K562 (cell line): Measurements from ENCODE around the gene MED15. TPM values are rescaled to one million over a fixed set of nuclear protein-coding genes. Genes with fewer than 3 reads are reported as not detected.

Experiments
- ATAC-seq: fragments of 200-7000 bp; cut with Tn5 transposase; 3 replicates; pipeline ENCODE4 v1.9.1; 2020; ENCODE audit warnings: moderate library complexity
- BruUV-seq: library from RNA; stranded (reverse); fragments of 400-500 nt; replicated peaks from 2 replicates; lab custom pipeline; 2021; lab: Mats Ljungman, UMichigan
- CTCF ChIA-PET: fragments of 300-600 bp; formaldehyde crosslinking; extraction: SDS; loops from one replicate; lab custom pipeline; 2021; ENCODE audit warnings: low intra/inter-chr PET ratio; lab: Yijun Ruan, JAX
- POLR2A ChIA-PET: fragments of 300-600, 350-650 bp; sonication (Branson Sonifier 250); formaldehyde crosslinking; extraction: SDS; loops from one replicate; lab custom pipeline; 2021; ENCODE audit warnings: antibody characterized with exemption, inconsistent platforms; lab: Yijun Ruan, JAX
- DNase-seq, 4 experiments: peaks; one replicate each; pipeline versions ENCODE4 v3.0.0 to v3.0.0-alpha.2; 2011 to 2018; ENCODE audit warnings: low spot score in 3 of 4, mixed read lengths in 3 of 4; ENCODE audit errors: extremely low read depth in 1 of 4
- FAIRE-seq: peaks from 2 replicates; lab custom pipeline; 2011; peaks lifted over from hg19 to GRCh38; lab: Jason Lieb, UNC
- H2AFZ ChIP-seq: 2 replicates; pipeline ENCODE4 v1.6.0; 2011; ENCODE audit warnings: low read depth, low read length, control low read depth, inconsistent platforms
- H3K27ac ChIP-seq: fragments of 200-600 bp; 3 replicates; pipeline ENCODE4 v1.8.0; 2011; ENCODE audit warnings: low read depth, mild to moderate bottlenecking, control low read depth, inconsistent platforms, low read length, moderate library complexity, mixed read lengths; ENCODE audit errors: extremely low read depth
- H3K27me3 ChIP-seq, 2 experiments: fragments of 300-600 bp in 1 of 2; 2 replicates in 1 of 2; 3 replicates in 1 of 2; pipeline versions ENCODE4 v1.6.0 to v1.8.0; 2011; ENCODE audit warnings: inconsistent platforms in 2 of 2, low read length in 2 of 2, mild to moderate bottlenecking in 1 of 2, mixed read lengths in 1 of 2, moderate library complexity in 1 of 2; ENCODE audit not compliant: control insufficient read depth in 2 of 2, insufficient read depth in 2 of 2
- H3K36me3 ChIP-seq: fragments of 300-600 bp; 3 replicates; pipeline ENCODE4 v1.8.0; 2011; ENCODE audit warnings: mild to moderate bottlenecking, low read length, inconsistent platforms; ENCODE audit not compliant: control insufficient read depth, insufficient read depth
- H3K4me1 ChIP-seq, 2 experiments: fragments of 200-600 bp in 1 of 2; replicated peaks in 1 of 2; 2 replicates in 1 of 2; 3 replicates in 1 of 2; pipeline versions ENCODE4 v1.5.1 to v1.8.0; 2011; ENCODE audit warnings: inconsistent platforms in 2 of 2, low read length in 2 of 2, mild to moderate bottlenecking in 1 of 2, mixed read lengths in 1 of 2, moderate library complexity in 1 of 2; ENCODE audit not compliant: control insufficient read depth in 2 of 2, insufficient read depth in 2 of 2
- H3K4me2 ChIP-seq: 2 replicates; pipeline ENCODE4 v1.6.1; 2011; ENCODE audit warnings: low read length, control low read depth, inconsistent platforms, mixed read lengths; ENCODE audit not compliant: insufficient read depth
- H3K4me3 ChIP-seq: fragments of 200-600 bp; sonication (generic), shearing (Covaris generic); 2 replicates; pipeline ENCODE4 v1.5.1; 2016; ENCODE audit warnings: control low read depth, inconsistent platforms
- H3K79me2 ChIP-seq: fragments of 200-600 bp; 3 replicates; pipeline ENCODE4 v1.8.0; 2011; ENCODE audit warnings: low read length, inconsistent platforms; ENCODE audit not compliant: control insufficient read depth, insufficient read depth
- H3K9ac ChIP-seq, 2 experiments: 2 replicates each; pipeline versions ENCODE4 v1.6.0 to v1.6.1; 2011; ENCODE audit warnings: low read depth in 2 of 2, low read length in 2 of 2, control low read depth in 1 of 2, inconsistent platforms in 1 of 2, mild to moderate bottlenecking in 1 of 2, mixed read lengths in 1 of 2; ENCODE audit not compliant: insufficient read depth in 1 of 2
- H3K9me1 ChIP-seq: one replicate; pipeline ENCODE4 v1.6.0; 2011; ENCODE audit warnings: inconsistent platforms, mild to moderate bottlenecking, low read length, moderate library complexity; ENCODE audit not compliant: control insufficient read depth, insufficient read depth
- H3K9me3 ChIP-seq: replicated peaks from 2 replicates; pipeline ENCODE4 v1.5.1; 2011; ENCODE audit warnings: low read depth, low read length, inconsistent platforms; ENCODE audit not compliant: control insufficient read depth, insufficient read depth
- H4K20me1 ChIP-seq: replicated peaks from 2 replicates; pipeline ENCODE4 v1.6.1; 2011; ENCODE audit warnings: low read length, inconsistent platforms, mixed read lengths; ENCODE audit not compliant: control insufficient read depth, insufficient read depth
- ARID1B ChIP-seq: fragments of 450-650 bp; IDR thresholded peaks from 2 replicates; pipeline ENCODE4 v1.6.1; 2016; ENCODE audit warnings: antibody characterized with exemption, mild to moderate bottlenecking, inconsistent platforms
- C11orf30 ChIP-seq: fragments of 450-650 bp; IDR thresholded peaks from 2 replicates; pipeline ENCODE4 v1.6.1; 2016; ENCODE audit warnings: low read depth, mild to moderate bottlenecking
- CBFB ChIP-seq: sonication (generic); formaldehyde crosslinking; IDR thresholded peaks from 2 replicates; pipeline ENCODE4 v1.4.0; 2020; ENCODE audit warnings: mild to moderate bottlenecking, missing genetic modification reagents
- DNMT1 ChIP-seq: fragments of 450-650 bp; IDR thresholded peaks from 2 replicates; pipeline ENCODE4 v1.6.1; 2016; ENCODE audit warnings: antibody characterized with exemption, mild to moderate bottlenecking
- DPF2 ChIP-seq: fragments of 450-650 bp; IDR thresholded peaks from 2 replicates; pipeline ENCODE4 v1.6.1; 2016
- EGR1 ChIP-seq: fragments of 450-650 bp; conservative IDR thresholded peaks from 2 replicates; pipeline ENCODE4 v1.6.1; 2017; ENCODE audit warnings: mild to moderate bottlenecking
- ETS2 ChIP-seq: IDR thresholded peaks from 2 replicates; pipeline ENCODE4 v1.6.1; 2016; ENCODE audit warnings: borderline replicate concordance, missing genetic modification characterization, mild to moderate bottlenecking, moderate library complexity, missing compliant biosample characterization; ENCODE audit not compliant: poor library complexity, severe bottlenecking
- ETV1 ChIP-seq: fragments of 450-650 bp; conservative IDR thresholded peaks from 2 replicates; pipeline ENCODE4 v1.6.1; 2016; ENCODE audit warnings: missing genetic modification characterization, control low read depth, low read depth, missing compliant biosample characterization
- GTF2F1 ChIP-seq: IDR thresholded peaks from 2 replicates; pipeline ENCODE4 v1.6.1; 2011; ENCODE audit warnings: low read depth, low read length, improper control_type of control experiment
- JUNB ChIP-seq: fragments of 450-650 bp; formaldehyde crosslinking; conservative IDR thresholded peaks from 2 replicates; pipeline ENCODE4 v1.4.0; 2020; ENCODE audit warnings: mild to moderate bottlenecking
- MAFG ChIP-seq: fragments of 450-650 bp; conservative IDR thresholded peaks from 2 replicates; pipeline ENCODE4 v1.6.1; 2016; ENCODE audit warnings: missing genetic modification characterization, missing compliant biosample characterization
- NFIX ChIP-seq: fragments of 250-450 bp; sonication (Bioruptor Pico); IDR thresholded peaks from 2 replicates; pipeline ENCODE4 v1.4.0; 2020; ENCODE audit warnings: low read depth, mild to moderate bottlenecking, moderate library complexity
- PPARD ChIP-seq: fragments of 250-450 bp; sonication (Bioruptor Pico); IDR thresholded peaks from 2 replicates; pipeline ENCODE4 v1.8.0; 2022; ENCODE audit warnings: inconsistent platforms, mild to moderate bottlenecking, moderate library complexity
- SRSF3 ChIP-seq: fragments of 200-400 bp; formaldehyde crosslinking; IDR thresholded peaks from 2 replicates; pipeline ENCODE4 v1.6.1; 2016; ENCODE audit warnings: mild to moderate bottlenecking, low read length, moderate library complexity; ENCODE audit not compliant: insufficient read depth
- ZFP1 ChIP-seq: fragments of 450-650 bp; formaldehyde crosslinking; IDR thresholded peaks from 2 replicates; pipeline ENCODE4 v1.4.0; 2020; ENCODE audit warnings: mild to moderate bottlenecking, mixed read lengths
- ZNF282 ChIP-seq: sonication (generic); formaldehyde crosslinking; IDR thresholded peaks from 2 replicates; pipeline ENCODE4 v1.8.1; 2023; ENCODE audit warnings: missing genetic modification reagents
- ZNF316 ChIP-seq: fragments of 450-650 bp; IDR thresholded peaks from 2 replicates; pipeline ENCODE4 v1.6.1; 2016
- ZNF589 ChIP-seq: fragments of 200-800 bp; sonication (Bioruptor generic); IDR thresholded peaks from 2 replicates; pipeline ENCODE4 v1.6.1; 2016; ENCODE audit warnings: low read depth, missing genetic modification characterization, missing compliant biosample characterization
- ZNF785 ChIP-seq: fragments of 250-450 bp; sonication (Bioruptor Pico); IDR thresholded peaks from 2 replicates; pipeline ENCODE4 v1.4.0; 2020; ENCODE audit warnings: mild to moderate bottlenecking
- WGBS: fragments of 100-300 bp; shearing (Covaris generic); methylation state at CpG from one replicate; pipeline ENCODE4 v1.1.6; 2016; ENCODE audit warnings: low coverage, mixed read lengths; ENCODE audit not compliant: insufficient coverage; ENCODE audit errors: missing lambda C conversion rate; 5-methylcytosine and 5-hydroxymethylcytosine counted together
- in situ Hi-C: fragments of 300-500 bp; cut with MboI; formaldehyde crosslinking; loops from 4 replicates; pipeline ENCODE4 v1.15.0; 2018; ENCODE audit warnings: inconsistent platforms, mixed read lengths
- intact Hi-C: fragments of 100-400 bp; cut with micrococcal nuclease; formaldehyde crosslinking; loops from 2 replicates; pipeline ENCODE4 v1.14.2; 2022
- polyA plus RNA-seq, 8 experiments: library from polyadenylated mRNA; depleted of rRNA in 4 of 8; stranded (reverse) in 5 of 8; unstranded in 3 of 8; fragments of >200 nt; fragmentation: Nextera tagmentation in 2 of 8; fragmentation: Illumina TruSeq in 1 of 8; extraction: Ambion mirVana in 2 of 8; extraction: Trizol in 1 of 8; gene quantifications; 2 replicates each; pipeline versions ENCODE4 v1.2.1 to v1.2.3, GENCODE V29; 2011 to 2014; ENCODE audit warnings: inconsistent platforms in 1 of 8, missing spikeins in 1 of 8
- total RNA-seq, 7 experiments: library from RNA; depleted of rRNA in 6 of 7; stranded (reverse); fragments of >200 nt in 6 of 7; fragmentation: Illumina TruSeq in 2 of 7; extraction: Trizol in 2 of 7; gene quantifications; 2 replicates each; pipeline versions ENCODE4 v1.2.1 to v1.2.3, GENCODE V29; 2011 to 2021; ENCODE audit warnings: low replicate concordance in 1 of 7
- TF ChIP-seq, protein P1 (sequence below): fragments of 450-650 bp; IDR thresholded peaks from 2 replicates; pipeline ENCODE4 v1.6.1; 2016; ENCODE audit warnings: borderline replicate concordance
- TF ChIP-seq, protein P2 (sequence below): fragments of 450-650 bp; formaldehyde crosslinking; IDR thresholded peaks from 2 replicates; pipeline ENCODE4 v1.4.0; 2020; ENCODE audit warnings: mild to moderate bottlenecking, moderate library complexity

The MED15 gene
- total and polyA plus RNA-seq, 9 of the 15 experiments (the other 6 are each of a cell fraction or from before 2014, with no cell fraction given), result 4.0 to 271 (median 60.1) TPM

DNA sequence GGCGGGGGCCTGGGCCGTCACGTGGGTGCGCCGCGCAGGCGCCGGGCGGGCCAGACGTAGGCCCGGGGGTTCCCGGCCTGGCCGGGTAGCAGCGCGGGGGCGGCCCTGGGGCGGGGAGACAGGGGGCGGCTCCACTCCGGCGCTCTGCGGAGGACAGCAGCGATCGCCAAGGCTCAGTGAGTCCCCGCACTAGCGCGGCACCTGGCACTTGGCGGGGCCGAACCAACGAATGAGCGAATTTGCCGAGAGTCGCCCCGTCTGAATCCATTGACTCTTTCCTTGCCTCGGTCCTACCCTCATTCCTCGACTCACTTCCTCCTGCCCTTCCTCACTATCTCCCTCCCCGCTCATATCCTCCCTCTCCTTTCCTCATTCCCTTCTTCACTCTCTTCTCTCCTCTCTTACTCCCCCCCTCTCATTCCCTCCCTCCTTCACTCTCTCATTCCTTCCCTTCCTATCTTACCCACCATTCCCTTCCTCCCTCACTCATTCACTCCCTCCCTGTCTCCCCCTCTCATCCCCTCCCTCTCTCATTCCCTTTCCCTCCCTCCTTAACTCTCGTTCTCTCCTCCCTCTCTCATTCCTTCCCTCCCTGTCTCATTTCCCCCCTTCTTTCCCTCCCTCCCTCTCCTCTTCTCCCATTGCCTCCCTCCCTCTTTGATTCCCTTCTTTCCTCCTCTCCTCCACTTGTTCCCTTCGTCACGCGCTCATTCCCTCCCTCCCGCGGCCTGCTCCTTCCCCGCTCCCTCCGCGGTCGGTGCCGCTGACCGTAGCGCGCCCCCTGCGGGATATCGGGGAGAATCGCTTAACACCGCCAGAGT lies 11.3 kb upstream of the MED15 start:
- peak overlapping the region; percentile 98 for H2AFZ ChIP-seq
- POLR2A ChIA-PET, result interaction anchor here (0.6 to 6.2 kb wide), 7 partner anchors 8 to 1049 kb away, joined by 3 to 74 read pairs (median 6); partner anchors contain the start of gene MED15
- peaks cover 15 to 40% of the 10 kb centered on the region in 2 experiments for H3K4me1 ChIP-seq
- no peaks in the 10 kb centered on the region for H3K9me3 ChIP-seq
- peaks cover 7% of the 10 kb centered on the region for H3K9me1 ChIP-seq
- no peaks in the 10 kb centered on the region; a peak in 1 of 5 replicates for H3K27me3 ChIP-seq
- H3K4me3 ChIP-seq, result peak overlapping the region; percentile 46
- peak overlapping the region; percentile 79 to 91 for H3K9ac ChIP-seq
- no peaks in the 10 kb centered on the region for H3K36me3 ChIP-seq
- H4K20me1 ChIP-seq, result peaks cover 29% of the 10 kb centered on the region
- peaks cover 29% of the 10 kb centered on the region for H3K79me2 ChIP-seq
- WGBS, result under 1% methylated on average over 54 of the region's 54 CpGs
- H3K4me2 ChIP-seq, result peak overlapping the region; percentile 96
- no TSS peak for BruUV-seq
- ATAC-seq, result peak; percentile 97
- H3K27ac ChIP-seq, result peak overlapping the region; percentile 81
- CTCF ChIA-PET, result interaction anchor here (0.6 to 3.2 kb wide), 12 partner anchors 11 to 211 kb away, joined by 3 to 59 read pairs (median 4); partner anchors contain the start of gene MED15
- in situ Hi-C loops (no loop called here), intact Hi-C loops (loop anchor here (1.0 to 2.0 kb wide), 5 partner anchors 12 to 176 kb away; partner anchors contain the start of gene DGCR6L)
- DNase-seq, result peak; percentile 100
- peak; percentile 92 for FAIRE-seq
- TF ChIP-seq JUNB (CRISPR knock-in tag) (peak; percentile 56), EGR1 (no peak), GTF2F1 (peak; percentile 88), ZNF785 (CRISPR knock-in tag) (no peak), NFIX (CRISPR knock-in tag) (peak; percentile 61; the same call in 1 of the 2 replicates), ZNF589 (CRISPR knock-in tag) (no peak), DNMT1 (no peak), PPARD (CRISPR knock-in tag) (no peak), ZFP1 (peak; percentile 66), SRSF3 (no peak), ETV1 (tag) (peak; percentile 98), ETS2 (tag) (no peak), ZNF316 (no peak), CBFB (CRISPR knock-in tag) (no peak), MAFG (tag) (no peak), DPF2 (no peak), ZNF282 (CRISPR knock-in tag) (no peak), ARID1B (no peak), C11orf30 (no peak)
- TF ChIP-seq, protein P1, sequence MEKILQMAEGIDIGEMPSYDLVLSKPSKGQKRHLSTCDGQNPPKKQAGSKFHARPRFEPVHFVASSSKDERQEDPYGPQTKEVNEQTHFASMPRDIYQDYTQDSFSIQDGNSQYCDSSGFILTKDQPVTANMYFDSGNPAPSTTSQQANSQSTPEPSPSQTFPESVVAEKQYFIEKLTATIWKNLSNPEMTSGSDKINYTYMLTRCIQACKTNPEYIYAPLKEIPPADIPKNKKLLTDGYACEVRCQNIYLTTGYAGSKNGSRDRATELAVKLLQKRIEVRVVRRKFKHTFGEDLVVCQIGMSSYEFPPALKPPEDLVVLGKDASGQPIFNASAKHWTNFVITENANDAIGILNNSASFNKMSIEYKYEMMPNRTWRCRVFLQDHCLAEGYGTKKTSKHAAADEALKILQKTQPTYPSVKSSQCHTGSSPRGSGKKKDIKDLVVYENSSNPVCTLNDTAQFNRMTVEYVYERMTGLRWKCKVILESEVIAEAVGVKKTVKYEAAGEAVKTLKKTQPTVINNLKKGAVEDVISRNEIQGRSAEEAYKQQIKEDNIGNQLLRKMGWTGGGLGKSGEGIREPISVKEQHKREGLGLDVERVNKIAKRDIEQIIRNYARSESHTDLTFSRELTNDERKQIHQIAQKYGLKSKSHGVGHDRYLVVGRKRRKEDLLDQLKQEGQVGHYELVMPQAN, result no peak
- TF ChIP-seq, protein P2, sequence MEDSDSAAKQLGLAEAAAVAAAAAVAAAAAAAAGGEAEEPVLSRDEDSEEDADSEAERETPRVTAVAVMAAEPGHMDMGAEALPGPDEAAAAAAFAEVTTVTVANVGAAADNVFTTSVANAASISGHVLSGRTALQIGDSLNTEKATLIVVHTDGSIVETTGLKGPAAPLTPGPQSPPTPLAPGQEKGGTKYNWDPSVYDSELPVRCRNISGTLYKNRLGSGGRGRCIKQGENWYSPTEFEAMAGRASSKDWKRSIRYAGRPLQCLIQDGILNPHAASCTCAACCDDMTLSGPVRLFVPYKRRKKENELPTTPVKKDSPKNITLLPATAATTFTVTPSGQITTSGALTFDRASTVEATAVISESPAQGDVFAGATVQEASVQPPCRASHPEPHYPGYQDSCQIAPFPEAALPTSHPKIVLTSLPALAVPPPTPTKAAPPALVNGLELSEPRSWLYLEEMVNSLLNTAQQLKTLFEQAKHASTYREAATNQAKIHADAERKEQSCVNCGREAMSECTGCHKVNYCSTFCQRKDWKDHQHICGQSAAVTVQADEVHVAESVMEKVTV (CRISPR knock-in tag), result peak; percentile 95
